HCT116 (cell line): ENCODE results near the gene PARVB. TPM values are rescaled to one million over a fixed set of nuclear protein-coding genes. Genes with fewer than 3 reads are reported as not detected.

Experiments
- ATAC-seq: fragments of 200-7000 bp; cut with Tn5 transposase; 2 replicates; pipeline ENCODE4 v1.9.1; 2020; ENCODE audit warnings: mild to moderate bottlenecking, moderate library complexity
- BruUV-seq: library from RNA; stranded (reverse); fragments of 400-500 nt; replicated peaks from 2 replicates; lab custom pipeline; 2021; lab: Mats Ljungman, UMichigan
- CTCF ChIA-PET: fragments of 300-600 bp; sonication (Branson Sonifier 250); formaldehyde crosslinking; loops from one replicate; lab custom pipeline; 2021; ENCODE audit warnings: antibody characterized with exemption; lab: Charles Lee
- POLR2A ChIA-PET: fragments of 300-600, 350-600 bp; sonication (Branson Sonifier 250); formaldehyde crosslinking; loops from one replicate; lab custom pipeline; 2021; ENCODE audit warnings: antibody characterized with exemption; lab: Charles Lee
- RAD21 ChIA-PET, 2 experiments: fragments of 300-600 bp; sonication (Branson Sonifier 250); formaldehyde crosslinking; loops; one replicate each; lab custom pipeline; 2023; ENCODE audit warnings: low total read pairs in 2 of 2; ENCODE audit not compliant: uncharacterized antibody in 2 of 2, unreplicated experiment in 2 of 2, low non-redundant PET in 1 of 2; lab: Charles Lee
- DNase-seq: peaks from one replicate; pipeline ENCODE4 v3.0.0-alpha.2; 2010; ENCODE audit warnings: low read depth, low spot score
- H2AFZ ChIP-seq: fragments of 200-600 bp; shearing (Covaris generic), sonication (generic); 2 replicates; pipeline ENCODE4 v1.6.1; 2017; ENCODE audit warnings: low read depth, mixed run types, mixed read lengths, antibody characterized with exemption, low read length; ENCODE audit not compliant: poor library complexity, severe bottlenecking
- H3K27ac ChIP-seq: 2 replicates; pipeline ENCODE4 v1.5.1; 2012; ENCODE audit warnings: low read depth, low read length
- H3K27me3 ChIP-seq: fragments of 200-600 bp; sonication (generic); 2 replicates; pipeline ENCODE4 v1.6.1; 2016; ENCODE audit warnings: mixed run types, low read length, mixed read lengths; ENCODE audit not compliant: insufficient read depth
- H3K36me3 ChIP-seq, 2 experiments: fragments of 200-500 bp in 1 of 2; fragments of 200-600 bp in 1 of 2; sonication (Bioruptor generic) in 1 of 2; sonication (generic) in 1 of 2; 2 replicates each; pipeline versions ENCODE4 v1.5.1 to v1.6.1; 2014 to 2016; ENCODE audit warnings: low read length in 2 of 2, inconsistent platforms in 1 of 2, mixed read lengths in 1 of 2, mixed run types in 1 of 2; ENCODE audit not compliant: insufficient read depth in 2 of 2, control insufficient read depth in 1 of 2
- H3K4me1 ChIP-seq, 2 experiments: fragments of 200-600 bp in 1 of 2; sonication (generic) in 1 of 2; 2 replicates each; pipeline versions ENCODE4 v1.5.1 to v1.6.1; 2012 to 2017; ENCODE audit warnings: low read length in 2 of 2, inconsistent platforms in 1 of 2, mild to moderate bottlenecking in 1 of 2, mixed read lengths in 1 of 2, mixed run types in 1 of 2, moderate library complexity in 1 of 2; ENCODE audit not compliant: insufficient read depth in 2 of 2, control insufficient read depth in 1 of 2
- H3K4me2 ChIP-seq: fragments of 200-600 bp; sonication (generic); 2 replicates; pipeline ENCODE4 v1.6.1; 2017; ENCODE audit warnings: mixed run types, low read length, mixed read lengths
- H3K4me3 ChIP-seq, 2 experiments: fragments of 200-600 bp in 1 of 2; sonication (generic) in 1 of 2; replicated peaks in 1 of 2; 2 replicates each; pipeline ENCODE4 v1.5.1; 2011 to 2016; ENCODE audit warnings: low read length in 2 of 2, control low read depth in 1 of 2, low read depth in 1 of 2, mild to moderate bottlenecking in 1 of 2, mixed read lengths in 1 of 2, mixed run types in 1 of 2
- H3K79me2 ChIP-seq: fragments of 200-600 bp; sonication (generic); 2 replicates; pipeline ENCODE4 v1.6.1; 2017; ENCODE audit warnings: mild to moderate bottlenecking, mixed run types, low read length, moderate library complexity, mixed read lengths; ENCODE audit not compliant: insufficient read depth
- H3K9ac ChIP-seq: fragments of 200-600 bp; sonication (generic); 2 replicates; pipeline ENCODE4 v1.6.1; 2016; ENCODE audit warnings: low read length, mixed read lengths
- H3K9me2 ChIP-seq: fragments of 200-600 bp; sonication (generic), shearing (Covaris generic); 2 replicates; pipeline ENCODE4 v1.6.1; 2017; ENCODE audit warnings: mixed run types, mild to moderate bottlenecking, moderate library complexity; ENCODE audit not compliant: insufficient read depth
- H3K9me3 ChIP-seq, 2 experiments: fragments of 200-500 bp in 1 of 2; fragments of 200-600 bp in 1 of 2; sonication (Bioruptor generic) in 1 of 2; sonication (generic) in 1 of 2; 2 replicates each; pipeline ENCODE4 v1.6.1; 2014 to 2017; ENCODE audit warnings: low read length in 2 of 2, mixed read lengths in 2 of 2, inconsistent platforms in 1 of 2, low read depth in 1 of 2, mild to moderate bottlenecking in 1 of 2, mixed run types in 1 of 2, moderate library complexity in 1 of 2; ENCODE audit not compliant: control insufficient read depth in 1 of 2, insufficient read depth in 1 of 2
- H4K20me1 ChIP-seq: fragments of 200-600 bp; sonication (generic), shearing (Covaris generic); 2 replicates; pipeline ENCODE4 v1.6.1; 2017; ENCODE audit warnings: mixed run types, mild to moderate bottlenecking, moderate library complexity; ENCODE audit not compliant: insufficient read depth
- CEBPB ChIP-seq: IDR thresholded peaks from 2 replicates; pipeline ENCODE4 v1.6.1; 2012; ENCODE audit warnings: low read depth
- EGR1 ChIP-seq: IDR thresholded peaks from 2 replicates; pipeline ENCODE4 v1.6.1; 2012; ENCODE audit warnings: low read depth
- EZH2phosphoT487 ChIP-seq: fragments of 200-600 bp; IDR thresholded peaks from 2 replicates; pipeline ENCODE4 v1.6.1; 2018; ENCODE audit warnings: antibody characterized with exemption, borderline replicate concordance
- POLR2A ChIP-seq: IDR thresholded peaks from 2 replicates; pipeline ENCODE4 v1.7.0; 2011; ENCODE audit warnings: borderline replicate concordance; ENCODE audit not compliant: insufficient read depth, insufficient read length; ENCODE audit errors: extremely low read depth
- RAD21 ChIP-seq: IDR thresholded peaks from 2 replicates; pipeline ENCODE4 v1.6.1; 2012; ENCODE audit warnings: low read depth, mild to moderate bottlenecking
- SIN3A ChIP-seq: IDR thresholded peaks from 2 replicates; pipeline ENCODE4 v1.6.1; 2012; ENCODE audit warnings: low read depth
- SP1 ChIP-seq: IDR thresholded peaks from 2 replicates; pipeline ENCODE4 v1.6.1; 2012; ENCODE audit warnings: low read depth
- TCF7L2 ChIP-seq: IDR thresholded peaks from 2 replicates; pipeline ENCODE4 v1.7.0; 2011; ENCODE audit warnings: borderline replicate concordance, inconsistent platforms; ENCODE audit not compliant: insufficient read depth, insufficient read length; ENCODE audit errors: extremely low read depth
- ZNF274 ChIP-seq: fragments of 200-500 bp; sonication (Bioruptor generic); IDR thresholded peaks from 2 replicates; pipeline ENCODE4 v1.6.1; 2014; ENCODE audit warnings: mild to moderate bottlenecking, low read depth, low read length, inconsistent platforms
- intact Hi-C: fragments of 100-400 bp; cut with micrococcal nuclease; formaldehyde crosslinking; loops from 2 replicates; pipeline ENCODE4 v1.10.0; 2022
- total RNA-seq: library from RNA; stranded (reverse); gene quantifications from one replicate; pipeline ENCODE4 v1.2.1, GENCODE V29; 2021; ENCODE audit not compliant: unreplicated experiment
- TF ChIP-seq, protein P1 (sequence below): IDR thresholded peaks from 2 replicates; pipeline ENCODE4 v1.6.1; 2011; ENCODE audit warnings: mild to moderate bottlenecking, low read length, moderate library complexity; ENCODE audit not compliant: insufficient replicate concordance; ENCODE audit errors: extremely low read depth
- TF ChIP-seq, protein P2 (sequence below): IDR thresholded peaks from 2 replicates; pipeline ENCODE4 v1.6.1; 2012
- TF ChIP-seq, protein P3 (sequence below): IDR thresholded peaks from 2 replicates; pipeline ENCODE4 v1.6.1; 2012; ENCODE audit warnings: low read depth
- TF ChIP-seq, protein P4 (sequence below), 3 experiments: fragments of 200-600 bp in 1 of 3; sonication (generic) in 1 of 3; IDR thresholded peaks in 2 of 3; conservative IDR thresholded peaks in 1 of 3; 2 replicates each; pipeline ENCODE4 v1.5.1; 2012 to 2017; ENCODE audit warnings: low read depth in 2 of 3, low read length in 2 of 3, antibody characterized with exemption in 1 of 3, borderline replicate concordance in 1 of 3, control low read depth in 1 of 3, mild to moderate bottlenecking in 1 of 3, mixed read lengths in 1 of 3, mixed run types in 1 of 3, moderate library complexity in 1 of 3; ENCODE audit not compliant: insufficient read depth in 1 of 3

The PARVB gene
- total RNA-seq, 1 experiment from 2014 or later = 21.4 TPM

- Histone ChIP-seq H3K27ac (no peak overlapping the region), H3K4me2 (no peak overlapping the region), H3K9me2 (no peaks in the 10 kb centered on the region), H3K36me3 (no peaks in the 10 kb centered on the region), H3K79me2 (no peaks in the 10 kb centered on the region), H2AFZ (no peak overlapping the region), H3K27me3 (peaks cover 3% of the 10 kb centered on the region; the same call in 1 of the 2 replicates), H3K4me1 (no peaks in the 10 kb centered on the region), H3K9ac (no peak overlapping the region), H4K20me1 (no peaks in the 10 kb centered on the region), H3K9me3 (no peaks in the 10 kb centered on the region), H3K4me3 (no peak overlapping the region)
- ChIA-PET CTCF (no interaction called here), RAD21 (no interaction called here), POLR2A (no interaction called here)
- no TSS peak for BruUV-seq
- intact Hi-C loops = no loop called here
- ATAC-seq (no peak), DNase-seq (no peak)
- TF ChIP-seq, protein P1, sequence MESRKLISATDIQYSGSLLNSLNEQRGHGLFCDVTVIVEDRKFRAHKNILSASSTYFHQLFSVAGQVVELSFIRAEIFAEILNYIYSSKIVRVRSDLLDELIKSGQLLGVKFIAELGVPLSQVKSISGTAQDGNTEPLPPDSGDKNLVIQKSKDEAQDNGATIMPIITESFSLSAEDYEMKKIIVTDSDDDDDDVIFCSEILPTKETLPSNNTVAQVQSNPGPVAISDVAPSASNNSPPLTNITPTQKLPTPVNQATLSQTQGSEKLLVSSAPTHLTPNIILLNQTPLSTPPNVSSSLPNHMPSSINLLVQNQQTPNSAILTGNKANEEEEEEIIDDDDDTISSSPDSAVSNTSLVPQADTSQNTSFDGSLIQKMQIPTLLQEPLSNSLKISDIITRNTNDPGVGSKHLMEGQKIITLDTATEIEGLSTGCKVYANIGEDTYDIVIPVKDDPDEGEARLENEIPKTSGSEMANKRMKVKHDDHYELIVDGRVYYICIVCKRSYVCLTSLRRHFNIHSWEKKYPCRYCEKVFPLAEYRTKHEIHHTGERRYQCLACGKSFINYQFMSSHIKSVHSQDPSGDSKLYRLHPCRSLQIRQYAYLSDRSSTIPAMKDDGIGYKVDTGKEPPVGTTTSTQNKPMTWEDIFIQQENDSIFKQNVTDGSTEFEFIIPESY = no peak
- TF ChIP-seq EZH2phosphoT487 = no peak
- TF ChIP-seq, protein P2, sequence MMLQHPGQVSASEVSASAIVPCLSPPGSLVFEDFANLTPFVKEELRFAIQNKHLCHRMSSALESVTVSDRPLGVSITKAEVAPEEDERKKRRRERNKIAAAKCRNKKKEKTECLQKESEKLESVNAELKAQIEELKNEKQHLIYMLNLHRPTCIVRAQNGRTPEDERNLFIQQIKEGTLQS = no peak
- TF ChIP-seq, protein P3, sequence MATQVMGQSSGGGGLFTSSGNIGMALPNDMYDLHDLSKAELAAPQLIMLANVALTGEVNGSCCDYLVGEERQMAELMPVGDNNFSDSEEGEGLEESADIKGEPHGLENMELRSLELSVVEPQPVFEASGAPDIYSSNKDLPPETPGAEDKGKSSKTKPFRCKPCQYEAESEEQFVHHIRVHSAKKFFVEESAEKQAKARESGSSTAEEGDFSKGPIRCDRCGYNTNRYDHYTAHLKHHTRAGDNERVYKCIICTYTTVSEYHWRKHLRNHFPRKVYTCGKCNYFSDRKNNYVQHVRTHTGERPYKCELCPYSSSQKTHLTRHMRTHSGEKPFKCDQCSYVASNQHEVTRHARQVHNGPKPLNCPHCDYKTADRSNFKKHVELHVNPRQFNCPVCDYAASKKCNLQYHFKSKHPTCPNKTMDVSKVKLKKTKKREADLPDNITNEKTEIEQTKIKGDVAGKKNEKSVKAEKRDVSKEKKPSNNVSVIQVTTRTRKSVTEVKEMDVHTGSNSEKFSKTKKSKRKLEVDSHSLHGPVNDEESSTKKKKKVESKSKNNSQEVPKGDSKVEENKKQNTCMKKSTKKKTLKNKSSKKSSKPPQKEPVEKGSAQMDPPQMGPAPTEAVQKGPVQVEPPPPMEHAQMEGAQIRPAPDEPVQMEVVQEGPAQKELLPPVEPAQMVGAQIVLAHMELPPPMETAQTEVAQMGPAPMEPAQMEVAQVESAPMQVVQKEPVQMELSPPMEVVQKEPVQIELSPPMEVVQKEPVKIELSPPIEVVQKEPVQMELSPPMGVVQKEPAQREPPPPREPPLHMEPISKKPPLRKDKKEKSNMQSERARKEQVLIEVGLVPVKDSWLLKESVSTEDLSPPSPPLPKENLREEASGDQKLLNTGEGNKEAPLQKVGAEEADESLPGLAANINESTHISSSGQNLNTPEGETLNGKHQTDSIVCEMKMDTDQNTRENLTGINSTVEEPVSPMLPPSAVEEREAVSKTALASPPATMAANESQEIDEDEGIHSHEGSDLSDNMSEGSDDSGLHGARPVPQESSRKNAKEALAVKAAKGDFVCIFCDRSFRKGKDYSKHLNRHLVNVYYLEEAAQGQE = no peak
- no peak for TF ChIP-seq ZNF274
- no peak for TF ChIP-seq SP1
- TF ChIP-seq, protein P4, sequence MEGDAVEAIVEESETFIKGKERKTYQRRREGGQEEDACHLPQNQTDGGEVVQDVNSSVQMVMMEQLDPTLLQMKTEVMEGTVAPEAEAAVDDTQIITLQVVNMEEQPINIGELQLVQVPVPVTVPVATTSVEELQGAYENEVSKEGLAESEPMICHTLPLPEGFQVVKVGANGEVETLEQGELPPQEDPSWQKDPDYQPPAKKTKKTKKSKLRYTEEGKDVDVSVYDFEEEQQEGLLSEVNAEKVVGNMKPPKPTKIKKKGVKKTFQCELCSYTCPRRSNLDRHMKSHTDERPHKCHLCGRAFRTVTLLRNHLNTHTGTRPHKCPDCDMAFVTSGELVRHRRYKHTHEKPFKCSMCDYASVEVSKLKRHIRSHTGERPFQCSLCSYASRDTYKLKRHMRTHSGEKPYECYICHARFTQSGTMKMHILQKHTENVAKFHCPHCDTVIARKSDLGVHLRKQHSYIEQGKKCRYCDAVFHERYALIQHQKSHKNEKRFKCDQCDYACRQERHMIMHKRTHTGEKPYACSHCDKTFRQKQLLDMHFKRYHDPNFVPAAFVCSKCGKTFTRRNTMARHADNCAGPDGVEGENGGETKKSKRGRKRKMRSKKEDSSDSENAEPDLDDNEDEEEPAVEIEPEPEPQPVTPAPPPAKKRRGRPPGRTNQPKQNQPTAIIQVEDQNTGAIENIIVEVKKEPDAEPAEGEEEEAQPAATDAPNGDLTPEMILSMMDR (IDR thresholded peaks at IDR 0.05 in 2 of 3, conservative IDR thresholded peaks at IDR 0.05 in 1 of 3; ENCODE audit: borderline replicate concordance in 1 of 3, insufficient read depth in 1 of 3, low read depth in 2 of 3, low read length in 2 of 3) = no peak
- no peak for TF ChIP-seq SIN3A
- no peak for TF ChIP-seq POLR2A
- TF ChIP-seq TCF7L2 = no peak
- TF ChIP-seq RAD21 = no peak
- no peak for TF ChIP-seq CEBPB
- no peak for TF ChIP-seq EGR1
These were observed 157.9 kb downstream of the PARVB start for GRCh38 chr22:44181912-44182587.
